Medulla oblongata (tissue), 1 donor: ENCODE results near the gene CPT1B.
A peak's percentile ranks its signal among the peaks of the same experiment; 100 is the strongest.

ENCODE experiments used
- DNase-seq: peaks from one replicate; pipeline ENCODE4 v3.0.0-alpha.2; 2015; ENCODE audit errors: extremely low spot score

Gene CPT1B

GRCh38 chr22:50585781-50586180, 7.6 kb upstream of the CPT1B start:
- DNase-seq: no peak

- no peak for DNase-seq
Observed at GRCh38 chr22:50585238-50585637, 7.0 kb upstream of the CPT1B start.

- DNase-seq: no peak
Observed at GRCh38 chr22:50584106-50585096, 6.2 kb upstream of the CPT1B start.

- DNase-seq: no peak
Observed at GRCh38 chr22:50583294-50583861, 5.2 kb upstream of the CPT1B start.

- peak; percentile 99 for DNase-seq
Observed at GRCh38 chr22:50582493-50583293, 4.5 kb upstream of the CPT1B start, which contains the start of gene CHKB. Gene CHKB, minus strand, starts transcription at chr22:50582849. Its CDS starts 68 bp downstream, at chr22:50582781.

GRCh38 chr22:50581950-50582492, 3.8 kb upstream of the CPT1B start:
- no peak for DNase-seq

GRCh38 chr22:50581031-50581949, 3.1 kb upstream of the CPT1B start:
- DNase-seq: no peak

- no peak for DNase-seq
Observed at GRCh38 chr22:50579752-50580151, 1.5 kb upstream of the CPT1B start.

GRCh38 chr22:50578776-50579310, 616 bp upstream of the CPT1B start:
- peak; percentile 49 for DNase-seq

GRCh38 chr22:50577697-50577986, 585 bp downstream of the CPT1B start:
- no peak for DNase-seq

- DNase-seq: no peak
Observed at GRCh38 chr22:50576806-50577696, 1.2 kb downstream of the CPT1B start.

- no peak for DNase-seq
Observed at GRCh38 chr22:50576070-50576469, 2.2 kb downstream of the CPT1B start.

GRCh38 chr22:50575426-50575941, 2.7 kb downstream of the CPT1B start:
- DNase-seq: no peak

- no peak for DNase-seq
Observed at GRCh38 chr22:50574383-50574755, 3.9 kb downstream of the CPT1B start.

- no peak for DNase-seq
Observed at GRCh38 chr22:50573491-50574382, 4.5 kb downstream of the CPT1B start.

- DNase-seq: no peak
Observed at GRCh38 chr22:50572965-50573364, 5.3 kb downstream of the CPT1B start.

- DNase-seq: no peak
Observed at GRCh38 chr22:50571264-50572175, 6.7 kb downstream of the CPT1B start.
